OCI-LY7 (cell line): ENCODE results near the gene CRB2. TPM values are rescaled to one million over a fixed set of nuclear protein-coding genes. Genes with fewer than 3 reads are reported as not detected.

ENCODE experiments used
- BruUV-seq: library from RNA; stranded (reverse); fragments of 400-500 nt; replicated peaks from 2 replicates; lab custom pipeline; 2021; lab: Mats Ljungman, UMichigan
- CTCF ChIA-PET: fragments of 300-600 bp; sonication (Branson Sonifier 250); formaldehyde crosslinking; loops from one replicate; lab custom pipeline; 2022; ENCODE audit warnings: antibody characterized with exemption; ENCODE audit not compliant: unreplicated experiment; lab: Charles Lee
- POLR2A ChIA-PET: fragments of 300-600 bp; sonication (Branson Sonifier 250); formaldehyde crosslinking; loops from one replicate; lab custom pipeline; 2022; ENCODE audit warnings: antibody characterized with exemption; lab: Charles Lee
- DNase-seq: peaks from one replicate; pipeline ENCODE4 v3.0.0-alpha.2; 2015; ENCODE audit warnings: low spot score
- H2AFZ ChIP-seq: fragments of 200-600 bp; sonication (generic), shearing (Covaris generic); 2 replicates; pipeline ENCODE4 v1.6.1; 2014; ENCODE audit warnings: mild to moderate bottlenecking, antibody characterized with exemption, low read length, moderate library complexity
- H3K27ac ChIP-seq: fragments of 200-600 bp; sonication (generic); 2 replicates; pipeline ENCODE4 v1.5.1; 2014; ENCODE audit warnings: mixed run types, low read depth, mild to moderate bottlenecking, moderate library complexity, low read length, inconsistent platforms; ENCODE audit not compliant: poor library complexity, severe bottlenecking
- H3K36me3 ChIP-seq: fragments of 200-600 bp; sonication (generic); 2 replicates; pipeline ENCODE4 v1.6.1; 2014; ENCODE audit warnings: mild to moderate bottlenecking, antibody characterized with exemption, low read length, moderate library complexity, mixed read lengths; ENCODE audit not compliant: insufficient read depth
- H3K4me1 ChIP-seq: fragments of 200-600 bp; sonication (generic); 2 replicates; pipeline ENCODE4 v1.5.1; 2014; ENCODE audit warnings: mild to moderate bottlenecking, low read length; ENCODE audit not compliant: insufficient read depth, poor library complexity, severe bottlenecking
- H3K4me2 ChIP-seq: fragments of 200-600 bp; sonication (generic); 2 replicates; pipeline ENCODE4 v1.6.1; 2014; ENCODE audit warnings: mild to moderate bottlenecking, low read length
- H3K4me3 ChIP-seq: fragments of 200-600 bp; sonication (generic); 2 replicates; pipeline ENCODE4 v1.5.1; 2014; ENCODE audit warnings: mild to moderate bottlenecking, low read depth, low read length; ENCODE audit not compliant: poor library complexity, severe bottlenecking
- H3K79me2 ChIP-seq: fragments of 200-600 bp; sonication (generic); 2 replicates; pipeline ENCODE4 v1.6.1; 2016; ENCODE audit warnings: low read depth, mild to moderate bottlenecking, low read length, moderate library complexity, mixed read lengths; ENCODE audit not compliant: insufficient read depth
- H3K9me2 ChIP-seq: fragments of 200-600 bp; sonication (generic); 2 replicates; pipeline ENCODE4 v1.6.1; 2016; ENCODE audit warnings: mild to moderate bottlenecking, low read length, mixed read lengths; ENCODE audit not compliant: insufficient read depth
- H3K9me3 ChIP-seq: fragments of 200-600 bp; sonication (generic); 2 replicates; pipeline ENCODE4 v1.6.1; 2014; ENCODE audit warnings: mild to moderate bottlenecking, mixed run types, low read length, mixed read lengths
- H4K20me1 ChIP-seq: fragments of 200-600 bp; sonication (generic); 2 replicates; pipeline ENCODE4 v1.6.1; 2014; ENCODE audit warnings: mild to moderate bottlenecking, antibody characterized with exemption, low read length, moderate library complexity, mixed read lengths; ENCODE audit not compliant: insufficient read depth
- CTCF ChIP-seq: fragments of 200-600 bp; sonication (generic); conservative IDR thresholded peaks from 2 replicates; pipeline ENCODE4 v1.5.1; 2014; ENCODE audit warnings: mild to moderate bottlenecking, antibody characterized with exemption, low read length, moderate library complexity, mixed read lengths
- EZH2phosphoT487 ChIP-seq: fragments of 200-600 bp; sonication (generic); IDR thresholded peaks from 2 replicates; pipeline ENCODE4 v1.6.1; 2018; ENCODE audit warnings: low read depth, borderline replicate concordance, mild to moderate bottlenecking, mixed run types, antibody characterized with exemption, low read length, moderate library complexity, mixed read lengths
- intact Hi-C: fragments of 100-400 bp; cut with micrococcal nuclease; formaldehyde crosslinking; loops from one replicate; pipeline ENCODE4 v1.10.0; 2022; ENCODE audit not compliant: unreplicated experiment
- total RNA-seq, 2 experiments: library from RNA; depleted of rRNA in 1 of 2; stranded (reverse); fragments of >200 nt in 1 of 2; shearing (Covaris generic) in 1 of 2; gene quantifications; 2 replicates each; pipeline ENCODE4 v1.2.3, GENCODE V29; 2014 to 2022

The CRB2 gene
- total RNA-seq, 2 experiments from 2014 or later: 1.6 to 3.4 TPM

DNA sequence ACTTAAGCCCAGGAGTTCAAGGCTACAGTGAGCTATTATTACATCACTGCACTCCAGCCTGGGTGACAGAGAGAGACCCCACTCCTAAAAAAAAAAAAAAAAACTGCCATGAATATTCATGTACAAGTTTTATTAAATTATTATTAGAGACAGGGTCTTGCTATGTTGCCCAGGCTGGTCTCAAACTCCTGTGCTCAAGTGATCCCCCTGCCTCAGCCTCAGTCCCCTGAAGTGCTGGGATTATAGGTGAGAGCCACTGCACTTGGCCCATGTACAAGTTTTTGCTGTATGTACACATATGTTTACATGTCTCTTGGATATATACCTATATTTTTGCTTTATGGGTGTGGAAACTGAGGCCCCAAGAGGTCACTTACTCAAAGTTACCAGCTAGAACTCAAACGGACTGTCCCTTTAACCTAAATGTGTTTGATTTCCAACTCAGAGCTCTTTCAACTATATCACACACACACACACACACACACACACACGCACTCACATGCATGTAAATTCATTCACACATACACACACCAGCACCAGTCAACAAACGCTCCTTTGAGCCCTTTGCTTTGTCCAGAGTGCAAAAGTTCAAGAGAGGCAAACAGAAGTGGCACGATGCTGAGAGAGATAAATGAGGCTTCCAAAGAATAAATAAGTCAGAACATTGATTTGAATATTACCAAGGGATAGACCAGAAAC lies 45.3 kb upstream of the CRB2 start:
- Histone ChIP-seq H3K79me2 (no peaks in the 10 kb centered on the region), H3K4me3 (no peak overlapping the region), H3K36me3 (no peaks in the 10 kb centered on the region), H3K9me3 (no peaks in the 10 kb centered on the region), H2AFZ (no peak overlapping the region), H3K27ac (no peak overlapping the region), H3K4me1 (peaks cover 13% of the 10 kb centered on the region), H3K9me2 (no peaks in the 10 kb centered on the region), H3K4me2 (no peak overlapping the region), H4K20me1 (no peaks in the 10 kb centered on the region)
- no TSS peak for BruUV-seq
- ChIA-PET POLR2A (interaction anchor here (1.2 kb wide), 1 partner anchor 10 kb away, joined by 3 read pairs; no protein-coding TSS in a partner anchor), CTCF (no interaction called here)
- TF ChIP-seq EZH2phosphoT487 (no peak), CTCF (no peak)
- intact Hi-C loops: no loop called here
- DNase-seq: no peak

GRCh38 chr9:123311250-123311752 lies 44.7 kb upstream of the CRB2 start:
- H3K4me3 ChIP-seq: no peak overlapping the region
- no peaks in the 10 kb centered on the region for H3K9me2 ChIP-seq
- H3K27ac ChIP-seq: no peak overlapping the region
- no peak overlapping the region for H3K4me2 ChIP-seq
- no peak for TF ChIP-seq EZH2phosphoT487
- no peak for TF ChIP-seq CTCF
- DNase-seq: no peak
- ChIA-PET CTCF (no interaction called here), POLR2A (interaction anchor here (1.2 kb wide), 1 partner anchor 9 kb away, joined by 3 read pairs; no protein-coding TSS in a partner anchor)
- H3K9me3 ChIP-seq: no peaks in the 10 kb centered on the region
- H3K79me2 ChIP-seq: no peaks in the 10 kb centered on the region
- intact Hi-C loops: no loop called here
- no peak overlapping the region for H2AFZ ChIP-seq
- BruUV-seq: no TSS peak
- H4K20me1 ChIP-seq: no peaks in the 10 kb centered on the region
- no peaks in the 10 kb centered on the region for H3K36me3 ChIP-seq
- H3K4me1 ChIP-seq: peaks cover 15% of the 10 kb centered on the region

GRCh38 chr9:123312306-123312877 lies 43.6 kb upstream of the CRB2 start:
- Histone ChIP-seq H3K79me2 (no peaks in the 10 kb centered on the region), H4K20me1 (no peaks in the 10 kb centered on the region), H2AFZ (no peak overlapping the region), H3K4me1 (peaks cover 18% of the 10 kb centered on the region), H3K4me3 (no peak overlapping the region), H3K27ac (no peak overlapping the region), H3K36me3 (no peaks in the 10 kb centered on the region), H3K9me2 (no peaks in the 10 kb centered on the region), H3K4me2 (no peak overlapping the region), H3K9me3 (no peaks in the 10 kb centered on the region)
- intact Hi-C loops: no loop called here
- TF ChIP-seq EZH2phosphoT487 (no peak), CTCF (no peak)
- ChIA-PET POLR2A (interaction anchor here (0.5 to 0.6 kb wide), 3 partner anchors 286 to 1559 kb away, joined by 3 to 8 read pairs (median 3); no protein-coding TSS in a partner anchor), CTCF (interaction anchor here (0.5 kb wide), 1 partner anchor 702 kb away, joined by 3 read pairs; no protein-coding TSS in a partner anchor)
- BruUV-seq: no TSS peak
- no peak for DNase-seq
